ENCODE measurements around the gene UBE2E1.

GRCh38 chr3:23819599-23820360 is 14.0 kb downstream of the UBE2E1 start:
- no peak for TF ChIP-seq POLR2A (IDR thresholded peaks at IDR 0.05)
- TF ChIP-seq CTCF (IDR thresholded peaks at IDR 0.05): no peak
